ENCODE results near the gene MBOAT2.

MBOAT2 gene

DNA sequence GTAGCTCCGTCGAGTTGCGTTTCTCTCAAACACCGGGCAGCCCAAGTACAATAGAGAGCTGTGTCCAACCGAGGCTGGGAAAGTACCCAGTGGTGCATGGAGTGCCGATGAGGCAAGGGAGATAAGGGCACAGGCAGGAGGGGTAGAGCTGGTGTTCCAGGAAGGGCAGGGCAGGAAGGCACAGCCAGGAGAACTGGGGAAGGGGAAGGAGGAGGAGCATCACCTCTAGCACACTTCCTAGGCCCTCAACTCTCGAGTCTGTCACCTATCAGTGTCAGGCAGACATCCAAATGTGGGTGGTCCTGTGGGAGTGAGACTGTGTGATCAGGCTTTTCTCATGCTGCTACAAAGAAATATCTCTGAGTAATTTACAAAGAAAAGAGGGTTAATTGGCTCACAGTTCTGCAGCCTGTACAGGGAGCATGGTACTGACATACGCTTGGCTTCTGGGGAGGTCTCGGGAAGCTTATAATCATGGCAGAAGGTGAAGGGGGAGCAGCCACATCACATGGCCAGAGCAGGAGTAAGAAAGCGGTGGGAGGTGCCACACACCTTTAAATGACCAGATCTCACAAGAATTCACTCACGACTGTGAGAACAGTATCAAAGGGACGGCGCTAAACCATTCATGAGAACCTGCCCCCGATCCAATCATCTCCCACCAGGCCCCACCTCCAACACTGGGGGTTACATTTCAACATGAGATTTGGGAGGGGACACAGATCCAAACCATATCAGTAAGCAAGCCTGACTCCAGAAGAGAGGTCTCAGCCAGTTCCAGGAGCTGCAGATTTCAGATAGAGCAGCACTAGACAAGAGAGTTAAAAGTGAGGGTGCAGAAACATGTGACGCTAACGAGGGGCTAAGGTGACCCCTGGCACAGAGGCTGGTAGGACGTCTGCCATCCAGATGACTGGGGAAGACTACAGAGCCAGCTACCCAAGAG is 75.7 kb downstream of the MBOAT2 start:
- H2AK5ac ChIP-seq (ENCODE audit: low read length): no peak overlapping the region
- H3K4me1 ChIP-seq (ENCODE audit: control insufficient read depth in 1 of 2, insufficient read depth in 2 of 2, low read length in 2 of 2): no peaks in the 10 kb centered on the region
- no peak overlapping the region for H2BK12ac ChIP-seq (ENCODE audit: low read length)
- WGBS (ENCODE audit: extremely low coverage, insufficient coverage, insufficient read length): no CpG with 5 or more reads among the region's 17 CpGs
- no peak overlapping the region for H3K4me2 ChIP-seq (ENCODE audit: low read length)
- H3K9ac ChIP-seq (ENCODE audit: low read length): no peak overlapping the region
- H3K4me3 ChIP-seq (ENCODE audit: low read depth, low read length): no peak overlapping the region
- H3K9me3 ChIP-seq (ENCODE audit: insufficient read depth, low read depth, low read length): no peaks in the 10 kb centered on the region
- no peaks in the 10 kb centered on the region for H3K79me2 ChIP-seq (ENCODE audit: control insufficient read depth, insufficient read depth, low read length, poor library complexity)
- no peak overlapping the region for H3K27ac ChIP-seq (ENCODE audit: low read depth, low read length)
- no peak overlapping the region for H2BK5ac ChIP-seq (ENCODE audit: low read depth, low read length, poor library complexity)
- H3K23ac ChIP-seq (ENCODE audit: low read length): no peak overlapping the region
- H4K8ac ChIP-seq (ENCODE audit: low read depth, low read length): no peak overlapping the region
- H3K36me3 ChIP-seq (ENCODE audit: control insufficient read depth in 1 of 2, insufficient read depth in 2 of 2, low read length in 2 of 2): no peaks in the 10 kb centered on the region
- no peak overlapping the region for H4K91ac ChIP-seq (ENCODE audit: low read depth, low read length)
- no peak for DNase-seq
- H3K27me3 ChIP-seq (ENCODE audit: insufficient read depth, low read length): no peaks in the 10 kb centered on the region
- H3K14ac ChIP-seq (ENCODE audit: low read length): no peak overlapping the region
- H3K18ac ChIP-seq (ENCODE audit: low read length): no peak overlapping the region
- no peak overlapping the region for H2AFZ ChIP-seq (ENCODE audit: insufficient read depth, low read length, poor library complexity)
- H2BK120ac ChIP-seq (ENCODE audit: insufficient read depth, low read length, poor library complexity): no peak overlapping the region
- no peaks in the 10 kb centered on the region for H3K79me1 ChIP-seq (ENCODE audit: low read length)
- no peak overlapping the region for H4K12ac ChIP-seq (ENCODE audit: low read depth, low read length)
- H3K4ac ChIP-seq (ENCODE audit: low read depth, low read length): no peak overlapping the region

DNA sequence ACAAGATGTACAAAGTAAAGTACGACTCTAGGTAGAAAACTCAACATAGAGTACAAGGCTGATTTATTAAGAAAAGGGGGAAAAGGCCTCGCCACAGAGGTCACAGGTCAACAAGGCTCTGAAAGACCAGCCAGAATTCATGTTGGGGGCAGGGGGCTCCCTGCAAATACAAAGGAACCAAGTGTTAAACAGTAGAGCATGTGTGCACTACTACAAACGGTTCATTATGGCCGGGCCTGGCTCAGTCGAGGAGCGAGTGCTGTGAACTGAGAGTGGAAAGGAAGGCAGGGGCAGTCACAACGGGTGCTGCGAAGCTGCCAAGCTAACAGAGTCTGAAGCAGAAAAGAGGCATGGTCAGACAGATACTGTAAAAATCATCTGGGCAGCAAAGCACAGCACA is 77.1 kb downstream of the MBOAT2 start:
- no peak overlapping the region for H2BK12ac ChIP-seq (ENCODE audit: low read length)
- H3K27me3 ChIP-seq (ENCODE audit: insufficient read depth, low read length): no peaks in the 10 kb centered on the region
- no peak overlapping the region for H3K4ac ChIP-seq (ENCODE audit: low read depth, low read length)
- no peak overlapping the region for H2AFZ ChIP-seq (ENCODE audit: insufficient read depth, low read length, poor library complexity)
- H2AK5ac ChIP-seq (ENCODE audit: low read length): no peak overlapping the region
- no peaks in the 10 kb centered on the region for H3K9me3 ChIP-seq (ENCODE audit: insufficient read depth, low read depth, low read length)
- no peak overlapping the region for H3K4me2 ChIP-seq (ENCODE audit: low read length)
- no peak overlapping the region for H3K4me3 ChIP-seq (ENCODE audit: low read depth, low read length)
- H4K8ac ChIP-seq (ENCODE audit: low read depth, low read length): no peak overlapping the region
- no peak overlapping the region for H3K23ac ChIP-seq (ENCODE audit: low read length)
- no peaks in the 10 kb centered on the region for H3K36me3 ChIP-seq (ENCODE audit: control insufficient read depth in 1 of 2, insufficient read depth in 2 of 2, low read length in 2 of 2)
- no peaks in the 10 kb centered on the region for H3K79me2 ChIP-seq (ENCODE audit: control insufficient read depth, insufficient read depth, low read length, poor library complexity)
- H2BK5ac ChIP-seq (ENCODE audit: low read depth, low read length, poor library complexity): no peak overlapping the region
- no peak overlapping the region for H3K18ac ChIP-seq (ENCODE audit: low read length)
- WGBS (ENCODE audit: extremely low coverage, insufficient coverage, insufficient read length): no CpG with 5 or more reads among the region's 8 CpGs
- H3K9ac ChIP-seq (ENCODE audit: low read length): no peak overlapping the region
- no peaks in the 10 kb centered on the region for H3K4me1 ChIP-seq (ENCODE audit: control insufficient read depth in 1 of 2, insufficient read depth in 2 of 2, low read length in 2 of 2)
- no peak overlapping the region for H3K27ac ChIP-seq (ENCODE audit: low read depth, low read length)
- no peak overlapping the region for H3K14ac ChIP-seq (ENCODE audit: low read length)
- no peak overlapping the region for H4K91ac ChIP-seq (ENCODE audit: low read depth, low read length)
- no peak for DNase-seq
- H3K79me1 ChIP-seq (ENCODE audit: low read length): no peaks in the 10 kb centered on the region
- no peak overlapping the region for H4K12ac ChIP-seq (ENCODE audit: low read depth, low read length)
- no peak overlapping the region for H2BK120ac ChIP-seq (ENCODE audit: insufficient read depth, low read length, poor library complexity)

DNA sequence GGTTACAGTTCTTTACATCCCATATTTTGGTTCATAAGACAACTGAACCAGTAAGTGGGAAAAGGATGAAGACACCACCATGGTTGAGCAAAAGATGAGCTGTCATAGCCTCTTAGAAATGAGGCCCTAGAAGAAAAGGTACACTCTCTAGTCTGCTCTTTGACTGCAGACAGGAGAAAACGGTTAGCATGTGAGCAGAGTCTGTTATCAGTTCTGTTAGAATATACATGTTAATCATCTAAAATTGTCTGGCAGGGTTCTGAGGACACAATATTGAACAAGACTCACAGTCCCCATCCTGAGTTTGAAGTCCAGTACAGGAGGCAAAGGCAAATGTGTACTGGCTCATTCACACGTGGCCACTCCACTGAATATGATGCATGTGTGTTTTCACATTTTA is 78.1 kb downstream of the MBOAT2 start:
- no peak overlapping the region for H3K27ac ChIP-seq (ENCODE audit: low read depth, low read length)
- H2AFZ ChIP-seq (ENCODE audit: insufficient read depth, low read length, poor library complexity): no peak overlapping the region
- no CpG with 5 or more reads among the region's 2 CpGs for WGBS (ENCODE audit: extremely low coverage, insufficient coverage, insufficient read length)
- H3K79me1 ChIP-seq (ENCODE audit: low read length): no peaks in the 10 kb centered on the region
- H3K9me3 ChIP-seq (ENCODE audit: insufficient read depth, low read depth, low read length): no peaks in the 10 kb centered on the region
- H3K36me3 ChIP-seq (ENCODE audit: control insufficient read depth in 1 of 2, insufficient read depth in 2 of 2, low read length in 2 of 2): no peaks in the 10 kb centered on the region
- no peak overlapping the region for H2BK12ac ChIP-seq (ENCODE audit: low read length)
- no peak overlapping the region for H3K4me3 ChIP-seq (ENCODE audit: low read depth, low read length)
- no peak overlapping the region for H2BK5ac ChIP-seq (ENCODE audit: low read depth, low read length, poor library complexity)
- H2AK5ac ChIP-seq (ENCODE audit: low read length): no peak overlapping the region
- no peak overlapping the region for H3K23ac ChIP-seq (ENCODE audit: low read length)
- no peak overlapping the region for H3K14ac ChIP-seq (ENCODE audit: low read length)
- H3K4ac ChIP-seq (ENCODE audit: low read depth, low read length): no peak overlapping the region
- H2BK120ac ChIP-seq (ENCODE audit: insufficient read depth, low read length, poor library complexity): no peak overlapping the region
- H4K12ac ChIP-seq (ENCODE audit: low read depth, low read length): no peak overlapping the region
- H3K79me2 ChIP-seq (ENCODE audit: control insufficient read depth, insufficient read depth, low read length, poor library complexity): no peaks in the 10 kb centered on the region
- no peak overlapping the region for H3K9ac ChIP-seq (ENCODE audit: low read length)
- H4K91ac ChIP-seq (ENCODE audit: low read depth, low read length): no peak overlapping the region
- H4K8ac ChIP-seq (ENCODE audit: low read depth, low read length): no peak overlapping the region
- no peak overlapping the region for H3K18ac ChIP-seq (ENCODE audit: low read length)
- H3K27me3 ChIP-seq (ENCODE audit: insufficient read depth, low read length): no peaks in the 10 kb centered on the region
- no peaks in the 10 kb centered on the region for H3K4me1 ChIP-seq (ENCODE audit: control insufficient read depth in 1 of 2, insufficient read depth in 2 of 2, low read length in 2 of 2)
- H3K4me2 ChIP-seq (ENCODE audit: low read length): no peak overlapping the region
- no peak for DNase-seq

DNA sequence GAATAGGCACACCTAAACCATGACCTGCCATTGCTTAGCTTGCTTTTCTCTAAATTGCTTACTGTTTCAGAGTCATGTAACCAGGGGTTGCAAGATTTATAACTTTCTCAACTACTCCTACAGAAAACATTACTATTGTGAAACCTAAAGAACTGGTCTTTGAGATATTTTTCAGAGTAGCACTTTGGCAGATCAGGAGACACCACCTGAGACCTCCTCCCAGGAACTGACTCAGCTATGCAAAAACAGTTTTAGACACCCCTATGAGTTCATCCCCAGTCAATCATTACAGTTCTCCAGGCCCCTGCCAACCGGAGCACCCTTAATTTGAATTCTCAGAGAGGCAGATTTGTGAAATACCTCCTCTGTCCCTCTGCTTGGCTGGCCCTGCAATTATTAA is 80.3 kb downstream of the MBOAT2 start:
- H3K18ac ChIP-seq (ENCODE audit: low read length): no peak overlapping the region
- no peak for DNase-seq
- no peaks in the 10 kb centered on the region for H3K79me1 ChIP-seq (ENCODE audit: low read length)
- no peaks in the 10 kb centered on the region for H3K79me2 ChIP-seq (ENCODE audit: control insufficient read depth, insufficient read depth, low read length, poor library complexity)
- no peak overlapping the region for H2BK120ac ChIP-seq (ENCODE audit: insufficient read depth, low read length, poor library complexity)
- no peak overlapping the region for H2AFZ ChIP-seq (ENCODE audit: insufficient read depth, low read length, poor library complexity)
- no peak overlapping the region for H3K4ac ChIP-seq (ENCODE audit: low read depth, low read length)
- no peak overlapping the region for H4K91ac ChIP-seq (ENCODE audit: low read depth, low read length)
- no peak overlapping the region for H3K4me3 ChIP-seq (ENCODE audit: low read depth, low read length)
- H3K27ac ChIP-seq (ENCODE audit: low read depth, low read length): no peak overlapping the region
- H3K4me2 ChIP-seq (ENCODE audit: low read length): no peak overlapping the region
- no peak overlapping the region for H4K12ac ChIP-seq (ENCODE audit: low read depth, low read length)
- H2BK5ac ChIP-seq (ENCODE audit: low read depth, low read length, poor library complexity): no peak overlapping the region
- H3K27me3 ChIP-seq (ENCODE audit: insufficient read depth, low read length): no peaks in the 10 kb centered on the region
- H2BK12ac ChIP-seq (ENCODE audit: low read length): no peak overlapping the region
- H3K23ac ChIP-seq (ENCODE audit: low read length): no peak overlapping the region
- no peaks in the 10 kb centered on the region for H3K4me1 ChIP-seq (ENCODE audit: control insufficient read depth in 1 of 2, insufficient read depth in 2 of 2, low read length in 2 of 2)
- H3K14ac ChIP-seq (ENCODE audit: low read length): no peak overlapping the region
- no peak overlapping the region for H2AK5ac ChIP-seq (ENCODE audit: low read length)
- H3K36me3 ChIP-seq (ENCODE audit: control insufficient read depth in 1 of 2, insufficient read depth in 2 of 2, low read length in 2 of 2): no peaks in the 10 kb centered on the region
- no CpG with 5 or more reads among the region's 1 CpG for WGBS (ENCODE audit: extremely low coverage, insufficient coverage, insufficient read length)
- no peak overlapping the region for H3K9ac ChIP-seq (ENCODE audit: low read length)
- H4K8ac ChIP-seq (ENCODE audit: low read depth, low read length): no peak overlapping the region
- H3K9me3 ChIP-seq (ENCODE audit: insufficient read depth, low read depth, low read length): no peaks in the 10 kb centered on the region
